WTC11 (cell line): ENCODE results near the gene TRIAP1. TPM values are rescaled to one million over a fixed set of nuclear protein-coding genes. Genes with fewer than 3 reads are reported as not detected.

ENCODE experiments used
- ATAC-seq: fragments of 200-7000 bp; cut with Tn5 transposase; 2 replicates; pipeline ENCODE4 v1.10.0; 2021; ENCODE audit warnings: mild to moderate bottlenecking, moderate library complexity
- CTCF ChIA-PET: fragments of 300-600 bp; sonication (Branson Sonifier 250); formaldehyde crosslinking; loops from one replicate; lab custom pipeline; 2021; ENCODE audit warnings: antibody characterized with exemption; lab: Charles Lee
- POLR2A ChIA-PET: fragments of 350-600 bp; sonication (Branson Sonifier 250); formaldehyde crosslinking; loops from one replicate; lab custom pipeline; 2021; ENCODE audit warnings: antibody characterized with exemption; lab: Charles Lee
- DNase-seq: peaks from one replicate; pipeline ENCODE4 v3.0.0; 2021; ENCODE audit warnings: low spot score
- H3K27ac Mint-ChIP-seq: 2 replicates; pipeline ENCODE4 v1.8.0; 2021; ENCODE audit warnings: mixed read lengths
- H3K27me3 Mint-ChIP-seq: 2 replicates; pipeline ENCODE4 v1.8.0; 2021; ENCODE audit warnings: low read depth, mild to moderate bottlenecking, moderate library complexity, mixed read lengths
- H3K36me3 Mint-ChIP-seq: 2 replicates; pipeline ENCODE4 v1.8.0; 2021; ENCODE audit warnings: mixed read lengths
- H3K4me1 Mint-ChIP-seq: 2 replicates; pipeline ENCODE4 v1.8.0; 2022; ENCODE audit warnings: mixed read lengths
- H3K4me3 Mint-ChIP-seq: 2 replicates; pipeline ENCODE4 v1.8.0; 2021; ENCODE audit warnings: mild to moderate bottlenecking, moderate library complexity, mixed read lengths
- H3K9me3 Mint-ChIP-seq: 2 replicates; pipeline ENCODE4 v1.8.0; 2021; ENCODE audit warnings: mixed read lengths
- CBFB ChIP-seq: sonication (generic); formaldehyde crosslinking; IDR thresholded peaks from 2 replicates; pipeline ENCODE4 v1.8.1; 2022; ENCODE audit warnings: mild to moderate bottlenecking, low read depth, missing genetic modification reagents
- CREB1 ChIP-seq: sonication (generic); formaldehyde crosslinking; IDR thresholded peaks from 2 replicates; pipeline ENCODE4 v1.8.0; 2023; ENCODE audit warnings: mild to moderate bottlenecking, missing genetic modification reagents
- ELF4 ChIP-seq: sonication (generic); formaldehyde crosslinking; IDR thresholded peaks from 2 replicates; pipeline ENCODE4 v1.8.1; 2022; ENCODE audit warnings: low read depth, mild to moderate bottlenecking, moderate library complexity, missing genetic modification reagents
- FOXK1 ChIP-seq: sonication (generic); formaldehyde crosslinking; IDR thresholded peaks from 2 replicates; pipeline ENCODE4 v1.8.0; 2022; ENCODE audit warnings: mild to moderate bottlenecking, moderate library complexity, missing genetic modification reagents
- GABPB1 ChIP-seq: sonication (generic); formaldehyde crosslinking; IDR thresholded peaks from 2 replicates; pipeline ENCODE4 v1.8.1; 2023; ENCODE audit warnings: mild to moderate bottlenecking, missing genetic modification reagents
- NFYB ChIP-seq: sonication (generic); formaldehyde crosslinking; conservative IDR thresholded peaks from 2 replicates; pipeline ENCODE4 v1.8.0; 2022; ENCODE audit warnings: low read depth, missing genetic modification reagents
- NR3C1 ChIP-seq: sonication (generic); formaldehyde crosslinking; conservative IDR thresholded peaks from 2 replicates; pipeline ENCODE4 v1.8.1; 2023; ENCODE audit warnings: low read depth, mild to moderate bottlenecking, missing genetic modification reagents
- RELA ChIP-seq: sonication (generic); formaldehyde crosslinking; IDR thresholded peaks from 2 replicates; pipeline ENCODE4 v1.8.1; 2022; ENCODE audit warnings: missing genetic modification reagents, mild to moderate bottlenecking, borderline replicate concordance
- SMAD3 ChIP-seq: sonication (generic); formaldehyde crosslinking; IDR thresholded peaks from 2 replicates; pipeline ENCODE4 v1.8.0; 2022; ENCODE audit warnings: missing genetic modification reagents, mild to moderate bottlenecking, borderline replicate concordance
- ZNF232 ChIP-seq: sonication (generic); formaldehyde crosslinking; IDR thresholded peaks from 2 replicates; pipeline ENCODE4 v1.8.0; 2022; ENCODE audit warnings: mild to moderate bottlenecking, missing genetic modification reagents
- ZNF416 ChIP-seq: fragments of 250-450 bp; sonication (Bioruptor Pico); IDR thresholded peaks from 2 replicates; pipeline ENCODE4 v1.9.0; 2021; ENCODE audit warnings: mild to moderate bottlenecking, inconsistent platforms
- ZNF532 ChIP-seq: fragments of 250-450 bp; sonication (Bioruptor Pico); IDR thresholded peaks from 2 replicates; pipeline ENCODE4 v1.9.0; 2021; ENCODE audit warnings: mild to moderate bottlenecking, borderline replicate concordance
- total RNA-seq: library from RNA; stranded (reverse); gene quantifications from 3 replicates; pipeline ENCODE4 v1.2.3, GENCODE V29; 2021
- TF ChIP-seq, protein P1 (sequence below): sonication (generic); formaldehyde crosslinking; IDR thresholded peaks from 2 replicates; pipeline ENCODE4 v1.8.1; 2023; ENCODE audit warnings: mild to moderate bottlenecking, missing genetic modification reagents
- TF ChIP-seq, protein P2 (sequence below): sonication (generic); formaldehyde crosslinking; IDR thresholded peaks from 2 replicates; pipeline ENCODE4 v1.8.1; 2022; ENCODE audit warnings: mild to moderate bottlenecking, moderate library complexity, missing genetic modification reagents
- TF ChIP-seq, protein P3 (sequence below): sonication (generic); formaldehyde crosslinking; IDR thresholded peaks from 2 replicates; pipeline ENCODE4 v1.8.0; 2023; ENCODE audit warnings: missing genetic modification reagents, mild to moderate bottlenecking, borderline replicate concordance
- TF ChIP-seq, protein P4 (sequence below): sonication (generic); formaldehyde crosslinking; IDR thresholded peaks from 2 replicates; pipeline ENCODE4 v1.8.0; 2023; ENCODE audit warnings: missing genetic modification reagents
- TF ChIP-seq, protein P5 (sequence below): sonication (generic); formaldehyde crosslinking; IDR thresholded peaks from 2 replicates; pipeline ENCODE4 v1.8.1; 2022; ENCODE audit warnings: mild to moderate bottlenecking, missing genetic modification reagents, moderate library complexity, borderline replicate concordance
- TF ChIP-seq, protein P6 (sequence below): fragments of 250-450 bp; sonication (Bioruptor Pico); IDR thresholded peaks from 2 replicates; pipeline ENCODE4 v1.9.0; 2021; ENCODE audit warnings: mild to moderate bottlenecking
- TF ChIP-seq, protein P7 (sequence below): sonication (generic); formaldehyde crosslinking; IDR thresholded peaks from 2 replicates; pipeline ENCODE4 v1.8.1; 2023; ENCODE audit warnings: mild to moderate bottlenecking, missing genetic modification reagents, borderline replicate concordance

TRIAP1 gene
- total RNA-seq, 1 experiment from 2014 or later, result 75.3 TPM

DNA sequence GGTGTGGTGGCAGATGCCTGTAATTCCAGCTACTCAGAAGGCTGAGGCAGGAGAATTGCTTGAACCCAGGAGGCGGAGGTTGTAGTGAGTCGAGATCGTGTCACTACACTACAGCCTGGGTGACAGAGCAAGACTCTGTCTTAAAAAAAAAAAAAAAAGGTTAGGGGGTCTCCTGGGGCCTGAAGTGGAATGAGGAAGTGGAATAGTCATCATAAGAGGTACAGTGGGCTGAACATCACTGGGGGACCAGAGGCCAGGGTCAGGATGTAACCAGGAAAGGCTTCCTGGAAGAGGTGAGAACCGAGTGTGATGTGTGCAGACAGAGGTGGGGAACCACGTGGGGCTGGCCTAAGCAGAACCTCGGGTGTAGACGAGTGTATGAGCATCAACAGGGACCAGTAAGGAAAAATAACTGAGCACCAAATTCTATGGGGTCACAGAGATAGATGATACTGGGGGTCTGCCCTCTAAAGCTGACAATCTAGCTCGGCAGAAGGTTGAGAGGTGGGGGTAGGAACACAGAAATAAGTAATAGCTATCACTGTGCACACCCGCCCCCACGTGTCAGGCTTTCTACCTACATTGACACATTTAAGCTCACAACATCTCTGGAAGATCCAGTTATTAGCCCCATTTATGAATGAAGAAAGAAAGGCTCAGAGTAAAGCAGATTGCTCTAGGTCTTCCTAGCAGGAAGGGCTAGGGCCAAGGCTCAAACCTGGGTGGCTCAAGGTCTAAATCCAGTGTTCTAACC is 13.2 kb downstream of the TRIAP1 start:
- no peaks in the 10 kb centered on the region for H3K9me3 Mint-ChIP-seq
- ChIA-PET POLR2A (interaction anchor here (0.6 kb wide), 1 partner anchor 76 kb away, joined by 3 read pairs; no protein-coding TSS in a partner anchor), CTCF (interaction anchor here (0.6 to 6.1 kb wide), 7 partner anchors 31 to 123 kb away, joined by 3 to 89 read pairs (median 3); no protein-coding TSS in a partner anchor)
- DNase-seq (no peak), ATAC-seq (no peak)
- no peak overlapping the region for H3K27ac Mint-ChIP-seq
- peaks cover 12% of the 10 kb centered on the region for H3K4me1 Mint-ChIP-seq
- H3K36me3 Mint-ChIP-seq, result no peaks in the 10 kb centered on the region
- no peaks in the 10 kb centered on the region for H3K27me3 Mint-ChIP-seq
- H3K4me3 Mint-ChIP-seq, result no peak overlapping the region
- TF ChIP-seq, protein P1, sequence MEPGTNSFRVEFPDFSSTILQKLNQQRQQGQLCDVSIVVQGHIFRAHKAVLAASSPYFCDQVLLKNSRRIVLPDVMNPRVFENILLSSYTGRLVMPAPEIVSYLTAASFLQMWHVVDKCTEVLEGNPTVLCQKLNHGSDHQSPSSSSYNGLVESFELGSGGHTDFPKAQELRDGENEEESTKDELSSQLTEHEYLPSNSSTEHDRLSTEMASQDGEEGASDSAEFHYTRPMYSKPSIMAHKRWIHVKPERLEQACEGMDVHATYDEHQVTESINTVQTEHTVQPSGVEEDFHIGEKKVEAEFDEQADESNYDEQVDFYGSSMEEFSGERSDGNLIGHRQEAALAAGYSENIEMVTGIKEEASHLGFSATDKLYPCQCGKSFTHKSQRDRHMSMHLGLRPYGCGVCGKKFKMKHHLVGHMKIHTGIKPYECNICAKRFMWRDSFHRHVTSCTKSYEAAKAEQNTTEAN (CRISPR knock-in tag), result no peak
- TF ChIP-seq NR3C1, result no peak
- TF ChIP-seq, protein P2, sequence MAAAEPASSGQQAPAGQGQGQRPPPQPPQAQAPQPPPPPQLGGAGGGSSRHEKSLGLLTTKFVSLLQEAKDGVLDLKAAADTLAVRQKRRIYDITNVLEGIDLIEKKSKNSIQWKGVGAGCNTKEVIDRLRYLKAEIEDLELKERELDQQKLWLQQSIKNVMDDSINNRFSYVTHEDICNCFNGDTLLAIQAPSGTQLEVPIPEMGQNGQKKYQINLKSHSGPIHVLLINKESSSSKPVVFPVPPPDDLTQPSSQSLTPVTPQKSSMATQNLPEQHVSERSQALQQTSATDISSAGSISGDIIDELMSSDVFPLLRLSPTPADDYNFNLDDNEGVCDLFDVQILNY, result no peak
- no peak for TF ChIP-seq ZNF232 (CRISPR knock-in tag)
- no peak for TF ChIP-seq CBFB (CRISPR knock-in tag)
- TF ChIP-seq, protein P3, sequence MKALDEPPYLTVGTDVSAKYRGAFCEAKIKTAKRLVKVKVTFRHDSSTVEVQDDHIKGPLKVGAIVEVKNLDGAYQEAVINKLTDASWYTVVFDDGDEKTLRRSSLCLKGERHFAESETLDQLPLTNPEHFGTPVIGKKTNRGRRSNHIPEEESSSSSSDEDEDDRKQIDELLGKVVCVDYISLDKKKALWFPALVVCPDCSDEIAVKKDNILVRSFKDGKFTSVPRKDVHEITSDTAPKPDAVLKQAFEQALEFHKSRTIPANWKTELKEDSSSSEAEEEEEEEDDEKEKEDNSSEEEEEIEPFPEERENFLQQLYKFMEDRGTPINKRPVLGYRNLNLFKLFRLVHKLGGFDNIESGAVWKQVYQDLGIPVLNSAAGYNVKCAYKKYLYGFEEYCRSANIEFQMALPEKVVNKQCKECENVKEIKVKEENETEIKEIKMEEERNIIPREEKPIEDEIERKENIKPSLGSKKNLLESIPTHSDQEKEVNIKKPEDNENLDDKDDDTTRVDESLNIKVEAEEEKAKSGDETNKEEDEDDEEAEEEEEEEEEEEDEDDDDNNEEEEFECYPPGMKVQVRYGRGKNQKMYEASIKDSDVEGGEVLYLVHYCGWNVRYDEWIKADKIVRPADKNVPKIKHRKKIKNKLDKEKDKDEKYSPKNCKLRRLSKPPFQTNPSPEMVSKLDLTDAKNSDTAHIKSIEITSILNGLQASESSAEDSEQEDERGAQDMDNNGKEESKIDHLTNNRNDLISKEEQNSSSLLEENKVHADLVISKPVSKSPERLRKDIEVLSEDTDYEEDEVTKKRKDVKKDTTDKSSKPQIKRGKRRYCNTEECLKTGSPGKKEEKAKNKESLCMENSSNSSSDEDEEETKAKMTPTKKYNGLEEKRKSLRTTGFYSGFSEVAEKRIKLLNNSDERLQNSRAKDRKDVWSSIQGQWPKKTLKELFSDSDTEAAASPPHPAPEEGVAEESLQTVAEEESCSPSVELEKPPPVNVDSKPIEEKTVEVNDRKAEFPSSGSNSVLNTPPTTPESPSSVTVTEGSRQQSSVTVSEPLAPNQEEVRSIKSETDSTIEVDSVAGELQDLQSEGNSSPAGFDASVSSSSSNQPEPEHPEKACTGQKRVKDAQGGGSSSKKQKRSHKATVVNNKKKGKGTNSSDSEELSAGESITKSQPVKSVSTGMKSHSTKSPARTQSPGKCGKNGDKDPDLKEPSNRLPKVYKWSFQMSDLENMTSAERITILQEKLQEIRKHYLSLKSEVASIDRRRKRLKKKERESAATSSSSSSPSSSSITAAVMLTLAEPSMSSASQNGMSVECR (CRISPR knock-in tag), result no peak
- no peak for TF ChIP-seq NFYB (CRISPR knock-in tag)
- TF ChIP-seq CREB1 (CRISPR knock-in tag), result no peak
- no peak for TF ChIP-seq RELA
- TF ChIP-seq, protein P4, sequence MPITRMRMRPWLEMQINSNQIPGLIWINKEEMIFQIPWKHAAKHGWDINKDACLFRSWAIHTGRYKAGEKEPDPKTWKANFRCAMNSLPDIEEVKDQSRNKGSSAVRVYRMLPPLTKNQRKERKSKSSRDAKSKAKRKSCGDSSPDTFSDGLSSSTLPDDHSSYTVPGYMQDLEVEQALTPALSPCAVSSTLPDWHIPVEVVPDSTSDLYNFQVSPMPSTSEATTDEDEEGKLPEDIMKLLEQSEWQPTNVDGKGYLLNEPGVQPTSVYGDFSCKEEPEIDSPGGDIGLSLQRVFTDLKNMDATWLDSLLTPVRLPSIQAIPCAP (CRISPR knock-in tag), result no peak
- TF ChIP-seq ZNF532 (CRISPR knock-in tag), result no peak
- TF ChIP-seq ZNF416, result no peak
- no peak for TF ChIP-seq SMAD3 (CRISPR knock-in tag)
- TF ChIP-seq, protein P5, sequence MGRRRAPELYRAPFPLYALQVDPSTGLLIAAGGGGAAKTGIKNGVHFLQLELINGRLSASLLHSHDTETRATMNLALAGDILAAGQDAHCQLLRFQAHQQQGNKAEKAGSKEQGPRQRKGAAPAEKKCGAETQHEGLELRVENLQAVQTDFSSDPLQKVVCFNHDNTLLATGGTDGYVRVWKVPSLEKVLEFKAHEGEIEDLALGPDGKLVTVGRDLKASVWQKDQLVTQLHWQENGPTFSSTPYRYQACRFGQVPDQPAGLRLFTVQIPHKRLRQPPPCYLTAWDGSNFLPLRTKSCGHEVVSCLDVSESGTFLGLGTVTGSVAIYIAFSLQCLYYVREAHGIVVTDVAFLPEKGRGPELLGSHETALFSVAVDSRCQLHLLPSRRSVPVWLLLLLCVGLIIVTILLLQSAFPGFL (CRISPR knock-in tag), result no peak
- TF ChIP-seq GABPB1 (CRISPR knock-in tag), result no peak
- TF ChIP-seq, protein P6, sequence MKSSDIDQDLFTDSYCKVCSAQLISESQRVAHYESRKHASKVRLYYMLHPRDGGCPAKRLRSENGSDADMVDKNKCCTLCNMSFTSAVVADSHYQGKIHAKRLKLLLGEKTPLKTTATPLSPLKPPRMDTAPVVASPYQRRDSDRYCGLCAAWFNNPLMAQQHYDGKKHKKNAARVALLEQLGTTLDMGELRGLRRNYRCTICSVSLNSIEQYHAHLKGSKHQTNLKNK, result no peak
- no peak for TF ChIP-seq ELF4 (CRISPR knock-in tag)
- TF ChIP-seq, protein P7, sequence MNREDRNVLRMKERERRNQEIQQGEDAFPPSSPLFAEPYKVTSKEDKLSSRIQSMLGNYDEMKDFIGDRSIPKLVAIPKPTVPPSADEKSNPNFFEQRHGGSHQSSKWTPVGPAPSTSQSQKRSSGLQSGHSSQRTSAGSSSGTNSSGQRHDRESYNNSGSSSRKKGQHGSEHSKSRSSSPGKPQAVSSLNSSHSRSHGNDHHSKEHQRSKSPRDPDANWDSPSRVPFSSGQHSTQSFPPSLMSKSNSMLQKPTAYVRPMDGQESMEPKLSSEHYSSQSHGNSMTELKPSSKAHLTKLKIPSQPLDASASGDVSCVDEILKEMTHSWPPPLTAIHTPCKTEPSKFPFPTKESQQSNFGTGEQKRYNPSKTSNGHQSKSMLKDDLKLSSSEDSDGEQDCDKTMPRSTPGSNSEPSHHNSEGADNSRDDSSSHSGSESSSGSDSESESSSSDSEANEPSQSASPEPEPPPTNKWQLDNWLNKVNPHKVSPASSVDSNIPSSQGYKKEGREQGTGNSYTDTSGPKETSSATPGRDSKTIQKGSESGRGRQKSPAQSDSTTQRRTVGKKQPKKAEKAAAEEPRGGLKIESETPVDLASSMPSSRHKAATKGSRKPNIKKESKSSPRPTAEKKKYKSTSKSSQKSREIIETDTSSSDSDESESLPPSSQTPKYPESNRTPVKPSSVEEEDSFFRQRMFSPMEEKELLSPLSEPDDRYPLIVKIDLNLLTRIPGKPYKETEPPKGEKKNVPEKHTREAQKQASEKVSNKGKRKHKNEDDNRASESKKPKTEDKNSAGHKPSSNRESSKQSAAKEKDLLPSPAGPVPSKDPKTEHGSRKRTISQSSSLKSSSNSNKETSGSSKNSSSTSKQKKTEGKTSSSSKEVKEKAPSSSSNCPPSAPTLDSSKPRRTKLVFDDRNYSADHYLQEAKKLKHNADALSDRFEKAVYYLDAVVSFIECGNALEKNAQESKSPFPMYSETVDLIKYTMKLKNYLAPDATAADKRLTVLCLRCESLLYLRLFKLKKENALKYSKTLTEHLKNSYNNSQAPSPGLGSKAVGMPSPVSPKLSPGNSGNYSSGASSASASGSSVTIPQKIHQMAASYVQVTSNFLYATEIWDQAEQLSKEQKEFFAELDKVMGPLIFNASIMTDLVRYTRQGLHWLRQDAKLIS, result no peak
- no peak for TF ChIP-seq FOXK1
